Esophagus (tissue), 2 donors: ENCODE measurements around the gene CCDC146. TPM values are rescaled to one million over a fixed set of nuclear protein-coding genes. Genes with fewer than 3 reads are reported as not detected.
"Not testable (repeated sequence)": the region's sequence is repeated elsewhere in the genome, so short reads cannot be mapped to it uniquely, and the experiment has no call there.

ENCODE experiments used
- H3K27ac ChIP-seq, 2 donors: one replicate each; pipeline ENCODE4 v1.5.1; 2013; ENCODE audit warnings: low read depth in 2 of 2, mild to moderate bottlenecking in 2 of 2, inconsistent platforms in 1 of 2, low read length in 1 of 2, moderate library complexity in 1 of 2
- H3K27me3 ChIP-seq, 2 donors: one replicate each; pipeline ENCODE4 v1.6.1; 2013; ENCODE audit warnings: low read length in 2 of 2, control low read depth in 1 of 2, mild to moderate bottlenecking in 1 of 2; ENCODE audit not compliant: insufficient read depth in 2 of 2, control insufficient read depth in 1 of 2
- H3K36me3 ChIP-seq, 2 donors: one replicate each; pipeline ENCODE4 v1.6.1; 2013; ENCODE audit warnings: low read length in 1 of 2; ENCODE audit not compliant: control insufficient read depth in 2 of 2, insufficient read depth in 2 of 2
- H3K4me1 ChIP-seq, 2 donors: one replicate each; pipeline ENCODE4 v1.6.1; 2013; ENCODE audit warnings: low read length in 1 of 2; ENCODE audit not compliant: control insufficient read depth in 2 of 2, insufficient read depth in 2 of 2
- H3K4me3 ChIP-seq, 2 donors: one replicate each; pipeline ENCODE4 v1.5.1; 2013; ENCODE audit warnings: low read length in 2 of 2, mild to moderate bottlenecking in 2 of 2, low read depth in 1 of 2, moderate library complexity in 1 of 2
- H3K9me3 ChIP-seq, 2 donors: one replicate each; pipeline ENCODE4 v1.6.1; 2013; ENCODE audit warnings: mild to moderate bottlenecking in 2 of 2, low read depth in 1 of 2, low read length in 1 of 2, moderate library complexity in 1 of 2; ENCODE audit not compliant: control insufficient read depth in 2 of 2, insufficient read depth in 1 of 2
- WGBS, 2 donors: extraction: QIAGEN DNeasy Blood & Tissue Kit; methylation state at CpG; one replicate each; pipeline ENCODE4 v1.1.7; 2013; 5-methylcytosine and 5-hydroxymethylcytosine counted together
- polyA plus RNA-seq, 2 donors: library from polyadenylated mRNA; stranded (reverse); fragments of 200-250 nt; gene quantifications; one replicate each; pipeline ENCODE4 v1.2.3, GENCODE V29; 2013
- donor health status: healthy with polysubstance abuse.
- donor health status: Bipolar disorder and iron deficiency.

CCDC146 gene
- polyA plus RNA-seq, 2 donors: 4.5 to 11.9 TPM

DNA sequence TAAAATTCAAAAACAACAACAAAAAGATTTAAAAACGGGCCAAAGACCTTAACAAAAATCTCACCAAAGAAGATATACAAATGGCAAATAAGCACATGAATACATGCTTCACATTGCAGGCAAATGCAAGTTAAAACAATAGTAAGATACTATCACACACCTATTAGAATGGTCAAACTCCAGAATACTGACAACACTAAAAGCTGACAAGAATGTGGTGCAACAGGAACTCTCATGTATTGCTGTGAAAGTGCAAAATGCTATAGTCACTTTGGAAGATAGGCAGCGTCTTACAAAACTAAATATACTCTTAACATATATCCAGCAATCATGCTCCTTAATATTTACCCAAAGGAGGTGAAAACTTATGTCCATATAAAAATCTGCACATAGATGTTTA lies 16.3 kb downstream of the CCDC146 start:
- H3K36me3 ChIP-seq, H3K9me3 ChIP-seq, H3K27me3 ChIP-seq, H3K27ac ChIP-seq, H3K4me1 ChIP-seq, H3K4me3 ChIP-seq: not testable (repeated sequence)
- WGBS, 2 donors: 92 to 94% methylated on average over 2 of the region's 2 CpGs

DNA sequence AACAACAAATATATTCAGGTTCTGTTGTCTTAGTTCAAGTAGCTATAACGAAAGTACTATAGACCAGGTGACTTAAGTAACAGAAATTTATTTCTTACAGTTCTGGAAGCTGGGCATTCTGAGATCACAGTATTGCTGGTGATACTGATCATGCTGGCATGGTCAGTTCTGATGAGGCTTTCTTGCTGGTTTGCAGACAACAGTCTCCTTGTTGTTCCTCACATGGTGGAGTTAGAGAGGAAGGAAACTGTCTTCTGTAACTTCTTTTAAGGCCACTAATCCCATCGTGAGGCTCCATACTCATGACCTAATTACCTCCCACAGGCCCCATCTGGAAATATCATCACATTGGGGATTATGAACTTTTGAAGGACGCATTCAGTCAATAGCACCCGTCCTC lies 17.9 kb downstream of the CCDC146 start:
- WGBS, 2 donors: 53 to 64% methylated on average over 2 of the region's 4 CpGs

DNA sequence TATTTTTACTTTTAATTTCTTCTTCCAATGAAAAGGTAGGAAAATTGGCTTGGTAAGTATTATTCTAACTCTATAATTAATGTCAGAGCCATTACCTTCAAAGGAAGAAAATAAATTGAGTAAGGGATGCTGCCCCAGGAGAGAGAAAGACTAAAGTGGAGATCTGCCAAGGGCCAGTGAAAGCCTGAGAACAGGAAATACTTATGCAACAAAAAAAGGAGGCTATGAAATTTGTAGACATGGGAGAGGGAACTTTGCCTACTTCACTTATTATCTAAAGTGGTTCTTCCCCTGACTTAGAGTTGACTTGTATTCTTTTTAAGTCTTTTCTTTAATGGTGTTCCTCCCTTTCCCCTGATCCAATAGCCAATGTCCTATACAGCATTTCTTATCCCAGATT lies 29.8 kb downstream of the CCDC146 start:
- not testable (repeated sequence) for H3K4me1 ChIP-seq, H3K4me3 ChIP-seq, H3K9me3 ChIP-seq, H3K27ac ChIP-seq, H3K36me3 ChIP-seq, H3K27me3 ChIP-seq

More for the DNA sequence above, 17.9 kb downstream of the CCDC146 start:
- H3K27me3 ChIP-seq, H3K36me3 ChIP-seq, H3K4me1 ChIP-seq, H3K27ac ChIP-seq, H3K4me3 ChIP-seq, H3K9me3 ChIP-seq: not testable (repeated sequence)

DNA sequence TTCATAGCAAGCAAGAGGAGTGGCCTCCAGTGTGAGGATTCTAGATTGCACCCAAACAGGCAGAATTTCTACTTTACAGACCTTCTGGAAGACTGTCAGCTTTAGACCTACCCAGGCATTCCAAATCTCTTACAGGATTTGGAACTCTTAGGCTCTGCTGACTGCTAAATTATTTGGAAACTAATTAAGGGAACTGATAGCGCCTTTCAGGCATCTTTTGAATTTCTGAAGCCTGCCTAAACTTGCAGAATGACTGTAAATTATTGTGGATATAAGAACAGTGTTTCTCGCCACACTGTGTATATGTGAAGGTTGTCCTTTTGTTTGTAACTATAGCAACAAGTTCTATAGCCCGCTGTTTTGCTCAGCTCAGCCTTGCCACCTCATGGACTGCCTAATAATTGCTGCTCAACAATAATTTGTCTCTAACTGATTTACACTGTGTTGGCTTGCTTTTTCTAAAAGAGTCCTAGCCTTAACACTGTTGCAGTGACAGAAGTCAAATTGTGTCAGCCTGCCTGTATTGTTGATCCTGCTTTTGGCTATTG lies 32.6 kb downstream of the CCDC146 start:
- H3K36me3 ChIP-seq, H3K4me3 ChIP-seq, H3K27me3 ChIP-seq, H3K9me3 ChIP-seq, H3K27ac ChIP-seq, H3K4me1 ChIP-seq: not testable (repeated sequence)
- 21 to 44% methylated on average over 2 to 3 of the region's 3 CpGs for WGBS, 2 donors

DNA sequence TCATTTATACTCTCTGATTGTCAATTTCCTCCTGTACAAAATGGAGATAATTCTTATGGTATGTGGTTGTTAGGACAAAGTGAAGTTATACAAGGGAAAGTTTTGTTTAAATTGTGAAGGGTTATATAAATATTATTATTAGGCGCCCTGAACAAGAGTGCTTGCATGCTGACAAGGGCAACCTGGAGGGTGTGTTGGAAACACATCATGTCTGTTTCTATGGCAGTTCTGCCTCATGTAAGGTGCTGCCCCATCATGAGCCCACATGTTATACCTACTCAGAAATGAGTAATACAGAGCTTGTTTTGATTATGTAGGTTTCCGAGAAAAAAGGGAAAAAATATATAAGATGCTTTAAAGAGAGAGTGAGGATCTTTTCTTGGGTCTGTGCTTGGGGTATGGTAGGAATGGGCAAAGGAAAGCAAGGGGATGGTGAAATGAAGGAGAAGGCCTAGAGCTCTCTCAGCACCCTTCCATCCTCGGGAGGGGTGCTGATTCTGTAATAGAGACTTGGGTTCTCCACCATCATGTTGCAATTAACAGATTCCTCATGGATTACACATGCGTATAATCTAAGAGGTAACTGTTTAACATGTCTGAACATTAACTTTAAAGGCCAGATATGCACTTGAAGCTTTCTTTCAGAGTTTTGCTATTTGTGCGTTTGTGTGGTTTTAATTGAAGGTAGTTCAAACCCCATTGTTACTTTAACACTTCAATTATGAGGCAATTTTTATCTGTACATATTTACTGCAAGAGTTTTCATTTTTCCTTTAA lies 33.4 kb downstream of the CCDC146 start:
- H3K27ac ChIP-seq, H3K4me3 ChIP-seq, H3K4me1 ChIP-seq, H3K27me3 ChIP-seq, H3K36me3 ChIP-seq, H3K9me3 ChIP-seq: not testable (repeated sequence)
- WGBS, 2 donors: 45 to 55% methylated on average over 4 of the region's 5 CpGs

DNA sequence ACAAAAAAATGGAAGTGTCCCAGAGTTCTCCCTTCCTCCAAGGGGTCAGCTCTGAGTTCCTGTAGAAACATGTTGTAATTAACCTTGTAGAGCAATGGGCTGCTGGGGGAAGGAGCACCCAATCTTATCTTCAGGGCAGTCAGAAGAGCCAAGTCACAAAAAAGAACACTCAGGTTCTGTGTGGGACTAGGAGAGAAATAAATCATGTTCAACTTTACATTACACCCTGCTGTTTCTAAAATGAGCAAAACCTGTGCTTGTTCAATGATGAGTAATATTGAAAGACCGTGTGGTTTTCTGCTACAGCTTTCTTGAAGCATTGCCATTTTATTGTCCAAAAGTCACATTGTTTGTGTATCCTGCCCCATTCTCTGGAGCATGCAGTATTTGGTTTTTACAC lies 34.6 kb downstream of the CCDC146 start:
- not testable (repeated sequence) for H3K4me3 ChIP-seq, H3K27me3 ChIP-seq, H3K4me1 ChIP-seq, H3K9me3 ChIP-seq, H3K36me3 ChIP-seq, H3K27ac ChIP-seq
- no CpG with 5 or more reads among the region's 1 CpG for WGBS, 2 donors

DNA sequence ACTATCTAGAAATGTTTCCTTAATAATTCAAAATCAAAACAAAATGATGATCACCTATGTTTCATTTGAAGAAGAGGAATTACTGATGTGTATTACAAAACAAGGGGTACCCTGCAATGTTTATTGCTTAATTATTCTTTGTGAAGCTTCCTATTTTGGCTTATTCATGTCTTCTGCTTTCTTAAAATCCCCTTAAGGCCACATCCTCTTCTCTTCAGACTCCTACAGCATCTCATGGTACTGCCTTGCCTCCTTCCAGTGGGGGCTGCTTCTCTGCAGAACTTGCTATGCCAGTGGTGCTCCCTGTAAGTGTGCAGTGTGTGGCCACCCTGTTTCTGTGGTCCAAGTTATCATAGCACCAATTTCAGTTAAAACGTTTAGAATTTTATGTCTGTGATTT lies 35.0 kb downstream of the CCDC146 start:
- Histone ChIP-seq H3K4me1 (no peaks in the 10 kb centered on the region), H3K36me3 (no peaks in the 10 kb centered on the region), H3K27ac (peak overlapping the region in 1 of 2 donors; percentile 8), H3K4me3 (no peak overlapping the region), H3K9me3 (no peaks in the 10 kb centered on the region), H3K27me3 (no peaks in the 10 kb centered on the region)
- WGBS, 2 donors: 9 to 52% methylated on average over 1 of the region's 1 CpG

DNA sequence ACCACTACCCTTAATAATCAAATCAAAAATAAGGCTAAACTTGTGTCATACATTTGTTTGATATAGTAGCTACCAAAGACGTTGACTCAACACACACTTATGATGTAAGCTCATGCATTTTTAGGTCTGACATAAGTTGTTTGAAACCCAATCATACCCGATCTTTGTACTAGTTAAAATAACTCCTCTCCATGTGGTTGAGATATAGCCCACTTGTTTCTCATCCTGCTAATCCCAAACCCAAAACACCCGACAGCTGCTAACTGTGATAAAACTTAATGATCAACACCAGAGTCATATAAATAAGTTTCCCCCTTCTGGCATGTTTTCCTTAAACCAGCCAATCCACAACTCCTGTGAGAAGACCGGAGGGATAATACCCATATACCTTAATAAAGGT lies 48.7 kb downstream of the CCDC146 start:
- whole genome bisulfite sequencing, 2 donors: 84 to 88% methylated on average over 4 of the region's 4 CpGs
- H3K27me3 ChIP-seq, H3K27ac ChIP-seq, H3K36me3 ChIP-seq, H3K4me1 ChIP-seq, H3K9me3 ChIP-seq, H3K4me3 ChIP-seq: not testable (repeated sequence)

DNA sequence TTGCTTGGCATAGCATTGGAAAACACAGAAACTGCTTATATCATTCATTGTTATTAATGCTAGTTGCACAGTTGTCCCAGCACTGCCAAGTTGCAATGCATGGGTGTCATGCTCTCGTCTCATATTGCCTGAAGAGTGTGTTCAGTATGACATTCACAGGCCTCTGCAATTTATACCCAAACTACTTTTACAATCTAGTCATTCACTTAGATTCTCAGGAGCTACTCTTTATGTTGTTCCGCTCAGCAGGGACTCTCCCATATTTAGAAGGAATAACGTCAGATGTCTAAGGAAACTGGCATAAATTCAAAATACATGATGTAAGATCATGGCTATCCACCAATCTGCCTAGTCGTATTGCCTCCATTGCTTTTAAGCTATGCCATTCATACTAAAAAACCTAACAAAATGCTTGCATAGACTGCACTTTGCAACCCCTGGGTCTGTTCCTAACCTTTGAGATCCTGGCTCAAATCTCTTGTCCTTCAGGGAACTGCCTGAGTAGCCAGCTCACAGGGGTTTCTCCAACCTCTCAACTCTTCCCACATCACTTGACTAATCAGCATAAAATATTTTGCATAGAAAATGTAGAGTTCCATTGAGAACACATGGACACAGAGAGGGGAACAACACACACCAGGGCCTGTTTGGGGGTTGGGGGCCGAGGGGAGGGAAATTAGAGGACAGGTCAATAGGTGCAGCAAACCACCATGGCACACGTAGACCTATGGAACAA lies 50.2 kb downstream of the CCDC146 start:
- WGBS, 2 donors: 78 to 81% methylated on average over 6 of the region's 6 CpGs
- not testable (repeated sequence) for H3K4me1 ChIP-seq, H3K4me3 ChIP-seq, H3K36me3 ChIP-seq, H3K27ac ChIP-seq, H3K9me3 ChIP-seq, H3K27me3 ChIP-seq

DNA sequence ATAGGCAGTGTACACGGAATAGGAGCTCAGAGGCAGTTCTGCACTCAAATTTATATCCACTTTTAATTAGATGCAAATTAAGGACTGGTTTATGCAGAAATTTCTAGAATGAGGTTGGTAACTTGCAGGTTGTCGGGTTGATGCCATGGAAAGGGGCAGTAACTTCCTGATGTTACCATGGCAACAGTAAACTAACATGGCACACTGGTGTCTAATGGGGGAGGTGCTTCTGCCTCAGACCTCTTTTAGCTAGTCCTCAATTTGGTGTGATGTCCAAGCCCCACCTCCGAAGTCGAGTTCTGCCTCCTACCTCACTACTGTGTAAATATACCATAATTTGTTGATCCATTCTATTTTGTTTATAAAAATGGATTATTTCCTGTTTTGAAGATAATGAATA lies 52.0 kb downstream of the CCDC146 start:
- not testable (repeated sequence) for H3K4me1 ChIP-seq, H3K27ac ChIP-seq, H3K4me3 ChIP-seq, H3K9me3 ChIP-seq, H3K36me3 ChIP-seq, H3K27me3 ChIP-seq
- 81 to 92% methylated on average over 3 of the region's 4 CpGs for WGBS, 2 donors
